IPS-15b (cell line): Measurements from ENCODE around the gene LMNA.

Experiments
- H3K27me3 ChIP-seq: one replicate; pipeline ENCODE4 v1.6.1; 2013; ENCODE audit warnings: low read length; ENCODE audit not compliant: control insufficient read depth, insufficient read depth
- H3K36me3 ChIP-seq: one replicate; pipeline ENCODE4 v1.6.1; 2013; ENCODE audit warnings: low read length; ENCODE audit not compliant: control insufficient read depth, insufficient read depth
- H3K4me1 ChIP-seq: one replicate; pipeline ENCODE4 v1.6.1; 2013; ENCODE audit warnings: mild to moderate bottlenecking, low read length; ENCODE audit not compliant: control insufficient read depth, insufficient read depth
- H3K4me3 ChIP-seq: one replicate; pipeline ENCODE4 v1.5.1; 2013; ENCODE audit warnings: low read depth, low read length
- H3K9ac ChIP-seq: one replicate; pipeline ENCODE4 v1.6.1; 2013; ENCODE audit warnings: low read depth, mild to moderate bottlenecking, low read length
- H3K9me3 ChIP-seq: one replicate; pipeline ENCODE4 v1.6.1; 2013; ENCODE audit warnings: mild to moderate bottlenecking, low read length; ENCODE audit not compliant: control insufficient read depth, insufficient read depth

The LMNA gene

GRCh38 chr1:156083800-156084790 is 30.4 kb upstream of the LMNA start:
- Histone ChIP-seq H3K36me3 (no peaks in the 10 kb centered on the region), H3K4me3 (peak overlapping the region; percentile 66), H3K27me3 (peaks cover 7% of the 10 kb centered on the region), H3K9me3 (no peaks in the 10 kb centered on the region), H3K4me1 (peaks cover 16% of the 10 kb centered on the region), H3K9ac (no peak overlapping the region)

DNA sequence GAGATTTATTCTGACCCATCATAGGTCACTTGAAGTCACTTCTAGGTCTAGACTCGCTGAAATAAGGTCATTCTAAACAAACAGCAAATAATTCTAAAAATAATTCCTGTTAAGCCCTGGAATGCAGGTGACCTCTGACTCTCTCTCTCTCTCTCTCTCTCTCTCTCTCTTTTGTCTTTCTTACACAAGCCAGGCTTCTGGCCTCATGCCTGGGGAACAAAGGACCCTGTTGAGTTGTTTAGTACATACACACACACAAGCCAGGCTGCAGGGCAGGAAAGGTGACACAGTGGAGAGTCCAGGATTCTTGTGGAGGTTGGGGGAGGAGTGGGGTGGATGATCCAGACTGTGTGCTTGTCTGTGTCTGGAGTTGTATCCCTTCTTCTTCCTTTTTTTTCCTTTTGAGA is 28.3 kb upstream of the LMNA start:
- Histone ChIP-seq H3K4me1 (peaks cover 14% of the 10 kb centered on the region), H3K4me3 (no peak overlapping the region), H3K36me3 (no peaks in the 10 kb centered on the region), H3K9ac (no peak overlapping the region), H3K27me3 (no peaks in the 10 kb centered on the region), H3K9me3 (no peaks in the 10 kb centered on the region)

DNA sequence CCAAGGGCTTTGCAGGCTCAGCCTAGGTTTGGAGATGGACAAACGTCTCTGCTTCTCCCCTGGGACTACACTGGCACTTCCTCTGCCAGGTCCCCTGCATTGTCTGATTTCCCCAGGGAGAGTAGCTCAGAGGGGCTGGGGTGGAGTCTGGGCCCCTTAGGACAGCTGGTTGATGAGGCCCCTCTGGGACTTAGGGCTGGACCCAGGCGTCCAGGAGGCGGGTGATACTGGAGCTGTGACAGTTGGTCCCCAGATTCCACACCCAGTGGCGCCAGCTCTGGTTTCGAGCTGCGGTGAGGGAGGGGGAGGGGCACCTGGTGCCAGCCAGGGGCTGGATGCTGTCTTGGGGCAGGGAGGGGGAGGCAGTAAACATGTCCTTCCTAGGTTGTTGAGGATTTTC is 24.8 kb upstream of the LMNA start:
- H3K4me1 ChIP-seq = peaks cover 9% of the 10 kb centered on the region
- H3K9ac ChIP-seq = no peak overlapping the region
- no peaks in the 10 kb centered on the region for H3K9me3 ChIP-seq
- no peaks in the 10 kb centered on the region for H3K36me3 ChIP-seq
- H3K4me3 ChIP-seq = no peak overlapping the region
- no peaks in the 10 kb centered on the region for H3K27me3 ChIP-seq

DNA sequence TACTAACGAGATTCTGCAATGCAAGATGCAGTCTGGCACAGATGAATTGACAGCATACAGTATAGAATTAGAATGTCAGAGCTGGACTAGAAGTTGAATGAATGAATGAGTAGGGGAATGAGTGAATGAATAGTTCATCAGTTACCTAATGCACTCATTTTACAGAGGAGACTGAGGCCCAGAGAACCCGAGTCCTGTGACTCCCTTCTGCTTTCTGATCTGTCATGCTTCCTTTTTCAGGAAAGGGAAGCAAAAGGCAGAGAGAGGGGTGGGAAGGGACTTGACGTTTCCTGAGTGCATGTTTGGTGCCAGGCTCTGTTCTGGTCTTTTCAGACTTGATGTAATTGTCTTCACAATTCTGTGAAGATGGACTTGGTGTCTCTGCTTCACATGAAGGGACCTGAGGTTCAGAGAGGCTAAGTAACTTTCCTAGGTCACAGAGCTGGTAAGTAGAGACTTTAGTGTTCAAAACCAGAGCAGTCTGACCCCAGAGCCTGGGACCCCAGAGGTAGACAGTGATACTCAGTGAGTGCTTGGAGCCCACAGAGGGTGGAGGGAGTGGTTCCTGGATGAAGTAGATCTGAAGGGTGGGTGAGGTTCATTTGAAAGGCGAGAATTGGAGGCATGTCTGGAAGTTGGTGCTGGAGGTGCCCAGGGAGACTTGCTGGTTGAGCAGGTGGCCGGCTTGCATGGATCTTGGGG is 24.2 kb upstream of the LMNA start:
- no peaks in the 10 kb centered on the region for H3K36me3 ChIP-seq
- H3K4me3 ChIP-seq = no peak overlapping the region
- no peaks in the 10 kb centered on the region for H3K27me3 ChIP-seq
- H3K9ac ChIP-seq = no peak overlapping the region
- peaks cover 5% of the 10 kb centered on the region for H3K4me1 ChIP-seq
- no peaks in the 10 kb centered on the region for H3K9me3 ChIP-seq

DNA sequence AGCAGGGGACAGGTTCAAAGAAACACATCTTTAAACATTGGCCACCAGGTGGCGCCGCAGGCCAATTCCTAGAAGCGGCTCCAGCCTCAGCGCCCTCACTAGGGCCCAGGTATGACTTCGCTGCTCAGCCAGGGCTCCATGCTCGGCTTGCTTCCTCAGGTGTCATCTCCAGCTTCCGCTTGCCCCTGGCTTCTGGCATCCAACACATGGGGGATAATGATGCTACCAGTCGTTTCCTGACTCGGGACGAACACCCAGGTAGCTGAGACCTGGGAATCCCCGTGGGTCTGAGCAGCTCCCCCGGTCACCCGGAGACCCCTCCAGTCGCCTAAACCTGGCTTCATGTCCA is 23.7 kb upstream of the LMNA start:
- H3K4me3 ChIP-seq = no peak overlapping the region
- no peak overlapping the region for H3K9ac ChIP-seq
- H3K9me3 ChIP-seq = no peaks in the 10 kb centered on the region
- no peaks in the 10 kb centered on the region for H3K27me3 ChIP-seq
- H3K4me1 ChIP-seq = peaks cover 5% of the 10 kb centered on the region
- H3K36me3 ChIP-seq = no peaks in the 10 kb centered on the region

- H3K9ac ChIP-seq = no peak overlapping the region
- H3K4me3 ChIP-seq = no peak overlapping the region
- H3K27me3 ChIP-seq = no peaks in the 10 kb centered on the region
- H3K9me3 ChIP-seq = no peaks in the 10 kb centered on the region
- H3K36me3 ChIP-seq = no peaks in the 10 kb centered on the region
- H3K4me1 ChIP-seq = no peaks in the 10 kb centered on the region
These were observed 22.9 kb upstream of the LMNA start for GRCh38 chr1:156091610-156092009.

GRCh38 chr1:156095906-156096508 is 18.5 kb upstream of the LMNA start:
- Histone ChIP-seq H3K9ac (no peak overlapping the region), H3K36me3 (no peaks in the 10 kb centered on the region), H3K9me3 (no peaks in the 10 kb centered on the region), H3K4me1 (peaks cover 6% of the 10 kb centered on the region), H3K4me3 (no peak overlapping the region), H3K27me3 (no peaks in the 10 kb centered on the region)

- no peak overlapping the region for H3K9ac ChIP-seq
- H3K9me3 ChIP-seq = no peaks in the 10 kb centered on the region
- peaks cover 6% of the 10 kb centered on the region for H3K4me1 ChIP-seq
- no peak overlapping the region for H3K4me3 ChIP-seq
- H3K27me3 ChIP-seq = no peaks in the 10 kb centered on the region
- H3K36me3 ChIP-seq = no peaks in the 10 kb centered on the region
These were observed 17.7 kb upstream of the LMNA start for GRCh38 chr1:156096640-156097391.

DNA sequence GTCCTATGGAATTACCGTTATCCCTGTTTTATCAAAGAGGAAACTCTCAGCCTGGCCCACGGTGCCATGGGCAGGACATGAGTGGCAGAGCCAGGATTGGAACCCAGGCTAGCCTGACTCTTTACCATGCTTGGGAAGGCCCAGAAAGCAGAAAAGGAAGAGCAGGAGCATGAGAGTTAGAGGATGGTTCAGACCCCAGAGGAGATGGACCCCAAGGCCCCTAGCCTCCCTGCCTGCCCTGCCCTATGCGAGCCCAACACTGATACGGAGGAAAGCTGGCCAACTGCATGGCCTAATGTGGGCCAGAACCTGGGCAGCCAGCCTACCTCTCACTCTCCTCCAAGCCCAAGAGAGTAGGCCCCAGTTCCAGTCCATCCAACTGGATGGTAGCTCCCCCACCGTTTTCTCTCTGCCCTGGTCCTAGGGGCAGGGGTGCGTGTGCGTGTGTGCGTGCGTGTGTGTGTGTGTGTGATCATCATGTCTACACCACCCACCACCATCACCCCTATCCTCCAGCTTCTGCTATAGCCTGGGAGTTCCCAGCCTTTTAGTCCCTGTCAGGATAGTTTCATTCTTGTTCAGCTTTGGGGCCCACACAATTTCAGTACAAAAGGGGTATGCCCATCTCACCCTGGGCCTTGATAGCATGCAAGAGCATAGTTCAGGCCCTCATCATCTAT is 16.9 kb upstream of the LMNA start:
- H3K9ac ChIP-seq = no peak overlapping the region
- no peaks in the 10 kb centered on the region for H3K36me3 ChIP-seq
- no peak overlapping the region for H3K4me3 ChIP-seq
- H3K9me3 ChIP-seq = no peaks in the 10 kb centered on the region
- peaks cover 6% of the 10 kb centered on the region for H3K4me1 ChIP-seq
- H3K27me3 ChIP-seq = no peaks in the 10 kb centered on the region

GRCh38 chr1:156098784-156099183 is 15.7 kb upstream of the LMNA start:
- H3K27me3 ChIP-seq = no peaks in the 10 kb centered on the region
- no peaks in the 10 kb centered on the region for H3K36me3 ChIP-seq
- no peak overlapping the region for H3K4me3 ChIP-seq
- no peak overlapping the region for H3K9ac ChIP-seq
- peaks cover 6% of the 10 kb centered on the region for H3K4me1 ChIP-seq
- H3K9me3 ChIP-seq = no peaks in the 10 kb centered on the region

GRCh38 chr1:156099282-156099681 is 15.2 kb upstream of the LMNA start:
- Histone ChIP-seq H3K36me3 (no peaks in the 10 kb centered on the region), H3K27me3 (no peaks in the 10 kb centered on the region), H3K4me1 (peaks cover 8% of the 10 kb centered on the region), H3K4me3 (no peak overlapping the region), H3K9ac (no peak overlapping the region), H3K9me3 (no peaks in the 10 kb centered on the region)
